Limb (tissue), 2 donors: Measurements from ENCODE around the gene TRAPPC2.

Source experiments
- DNase-seq, 2 donors: peaks; one replicate each; pipeline ENCODE4 v3.0.0-alpha.2; 2016; ENCODE audit errors: extremely low spot score in 2 of 2

TRAPPC2 gene

DNA sequence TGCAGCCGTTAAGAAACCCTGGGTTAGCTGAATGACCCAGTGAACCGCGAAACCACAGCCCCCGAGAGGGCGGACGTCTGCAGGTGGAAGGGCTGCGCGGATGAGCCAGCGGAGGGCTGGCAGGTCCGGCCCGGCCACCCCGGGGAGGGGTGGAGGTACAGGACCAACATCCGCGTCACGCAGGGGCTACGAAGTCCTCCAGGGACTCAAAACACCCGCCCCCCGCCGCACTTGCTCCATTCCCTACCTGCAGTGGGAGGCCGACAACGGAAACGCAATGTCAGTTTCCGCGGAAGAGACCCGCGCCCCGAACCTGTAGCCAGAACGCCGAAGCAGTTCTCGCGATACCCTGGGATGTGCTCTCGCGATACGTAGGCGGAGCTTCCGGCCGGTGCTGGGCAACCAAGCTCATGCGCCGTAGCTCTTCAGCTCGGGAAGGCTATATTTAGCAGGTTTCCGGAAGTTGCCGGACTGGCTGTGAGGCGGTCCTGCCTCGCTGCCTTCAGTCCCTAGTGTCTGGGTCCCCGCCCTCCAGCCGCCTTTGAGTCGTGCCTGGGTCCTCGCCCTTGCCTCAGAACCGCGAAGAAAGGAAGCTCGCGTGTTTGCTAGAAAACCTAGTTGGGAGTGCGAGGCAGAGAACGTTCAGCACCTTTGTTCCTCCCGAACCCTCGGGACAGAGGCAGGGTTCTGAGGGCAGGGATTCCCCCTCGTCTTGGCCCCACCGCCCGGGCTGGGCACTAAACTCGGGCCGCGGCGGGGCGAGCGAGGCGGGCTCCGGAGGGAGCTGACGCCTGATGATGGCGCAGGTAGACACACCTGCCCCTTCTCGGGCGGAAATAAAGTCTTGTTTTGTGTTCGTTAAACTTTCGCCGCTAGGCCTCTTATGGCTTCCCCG is at the start of gene TRAPPC2, which contains the start of gene OFD1:
TSS of gene TRAPPC2 (minus strand) at position 343 of the 895 bp plus-strand sequence. CDS start 14,657 bp downstream, outside the sequence.
TSS of gene OFD1 (plus strand) at position 471 of the 895 bp plus-strand sequence. CDS start at position 795, 324 bp downstream.
- peak; percentile 84 to 90 for DNase-seq

GRCh38 chrX:13780868-13781427 is 46.5 kb upstream of the TRAPPC2 start:
- DNase-seq = no peak

DNA sequence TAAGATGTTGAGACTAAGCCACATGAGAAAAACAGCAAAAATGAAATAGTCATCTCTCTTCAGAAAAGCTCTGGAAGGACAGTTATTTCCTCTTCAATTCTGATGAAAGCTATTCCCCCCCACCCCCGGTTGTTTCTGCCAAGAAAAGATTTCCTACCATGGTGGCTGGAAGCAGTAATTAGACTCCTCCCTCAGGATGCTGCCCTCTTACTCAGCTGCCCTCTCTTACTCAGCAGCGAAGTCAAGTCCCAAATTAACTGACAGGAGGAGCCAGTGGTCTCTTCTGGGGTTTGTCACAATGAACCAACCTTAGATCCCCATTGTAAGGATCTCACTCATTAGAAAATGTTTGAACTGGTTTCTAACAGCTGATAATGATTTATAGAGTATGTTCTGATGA is 44.5 kb upstream of the TRAPPC2 start:
- DNase-seq = no peak

GRCh38 chrX:13776387-13776786 is 42.0 kb upstream of the TRAPPC2 start:
- no peak for DNase-seq

- DNase-seq = no peak
Observed at GRCh38 chrX:13775837-13776236, 41.4 kb upstream of the TRAPPC2 start.

- DNase-seq = no peak
Observed at GRCh38 chrX:13774696-13775095, 40.3 kb upstream of the TRAPPC2 start.

- DNase-seq = no peak
Observed at GRCh38 chrX:13770013-13770535, 35.7 kb upstream of the TRAPPC2 start.

DNA sequence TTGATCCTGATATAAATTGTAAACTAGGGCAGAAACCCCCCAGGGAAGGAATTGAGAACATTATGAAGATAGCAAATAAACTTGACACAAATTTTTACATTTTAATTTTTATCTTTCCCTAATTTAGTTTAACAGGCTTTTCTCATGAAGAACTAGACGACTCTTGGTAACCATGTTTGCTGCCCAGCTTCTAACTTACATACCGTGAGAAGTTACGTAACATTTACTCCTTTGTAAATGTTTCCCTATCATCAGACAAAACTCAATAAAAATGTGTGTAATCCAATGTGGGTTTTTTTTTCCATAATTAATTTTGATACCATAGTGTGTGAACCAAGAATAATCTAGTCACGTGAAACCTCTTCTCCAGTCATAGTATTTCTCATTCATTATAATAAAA is 34.5 kb upstream of the TRAPPC2 start:
- DNase-seq = no peak

GRCh38 chrX:13764765-13765164 is 30.3 kb upstream of the TRAPPC2 start:
- no peak for DNase-seq

DNA sequence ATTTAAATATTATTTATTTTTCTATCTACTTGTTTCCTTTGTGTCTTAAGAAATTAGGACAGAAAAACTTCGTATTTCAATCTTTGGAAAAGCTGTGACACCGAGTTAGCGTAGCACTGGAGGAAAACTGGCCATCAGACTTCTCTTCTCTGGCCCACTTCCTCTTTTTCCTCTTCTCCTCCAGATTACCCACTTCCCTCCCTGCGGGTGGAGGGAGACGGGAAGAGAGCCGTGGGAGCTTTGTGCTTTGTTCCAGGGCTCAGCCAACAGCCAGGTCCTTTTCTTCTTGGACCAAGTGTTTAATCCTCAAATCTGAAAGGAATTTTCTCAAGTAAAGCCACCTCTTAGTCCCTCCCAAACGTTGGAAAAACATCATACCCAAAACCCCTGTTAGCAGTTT is 29.9 kb upstream of the TRAPPC2 start:
- no peak for DNase-seq

GRCh38 chrX:13763489-13763888 is 29.1 kb upstream of the TRAPPC2 start:
- no peak for DNase-seq

DNA sequence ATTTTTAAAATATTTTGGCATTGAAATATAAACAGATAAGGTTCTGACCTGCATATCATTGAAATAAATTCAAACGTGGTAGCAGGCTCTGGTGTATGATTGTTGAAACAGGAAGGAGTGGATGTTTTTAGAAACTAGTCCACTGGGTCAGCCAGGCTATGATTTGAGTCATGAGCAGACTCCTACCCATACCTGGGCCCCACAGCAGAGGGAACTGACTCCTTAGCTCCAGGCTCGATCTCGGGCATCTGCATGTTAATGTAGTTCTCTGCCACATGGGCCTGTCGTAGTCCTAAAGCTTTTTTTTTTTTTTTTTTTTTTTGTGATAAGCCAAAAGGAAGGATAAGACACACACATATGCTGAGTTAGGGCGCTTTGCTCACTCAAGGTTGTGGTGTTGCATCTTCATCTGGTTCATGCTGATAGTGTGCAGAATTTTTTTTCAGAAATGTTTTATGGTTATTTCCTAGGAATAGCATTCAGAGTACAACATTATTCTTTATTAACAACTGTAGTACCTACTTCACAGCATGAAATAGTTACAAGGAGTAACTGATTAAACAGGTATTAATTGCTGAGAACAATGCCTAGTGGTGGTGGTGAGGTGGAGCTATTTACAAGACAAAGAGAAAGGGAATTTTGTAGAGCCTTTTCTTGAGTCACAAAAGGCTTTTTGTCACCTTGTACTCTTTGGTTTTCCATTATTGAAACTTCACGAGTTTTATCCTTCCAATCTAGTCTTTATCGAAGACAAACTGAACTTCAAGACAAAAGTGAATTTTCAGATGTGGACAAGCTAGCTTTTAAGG is 27.4 kb upstream of the TRAPPC2 start:
- no peak for DNase-seq

- no peak for DNase-seq
Observed at GRCh38 chrX:13760426-13760825, 26.0 kb upstream of the TRAPPC2 start.

- no peak for DNase-seq
Observed at GRCh38 chrX:13759152-13759718, 24.8 kb upstream of the TRAPPC2 start.

DNA sequence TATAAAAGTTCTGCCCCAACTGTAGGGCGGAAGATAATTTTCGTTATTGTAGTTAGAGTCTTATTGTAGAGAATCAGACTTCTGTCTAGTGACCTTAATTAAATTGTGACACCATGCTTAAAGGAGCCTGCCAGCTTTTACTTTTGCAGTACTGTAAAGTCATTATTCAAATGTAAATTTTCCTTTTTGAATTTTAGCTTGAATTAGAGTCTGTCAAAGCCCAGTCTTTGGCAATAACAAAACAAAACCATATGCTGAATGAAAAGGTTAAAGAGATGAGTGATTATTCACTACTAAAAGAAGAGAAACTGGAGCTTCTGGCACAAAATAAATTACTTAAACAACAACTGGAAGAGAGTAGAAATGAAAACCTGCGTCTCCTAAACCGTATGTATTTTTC is 22.0 kb upstream of the TRAPPC2 start:
- DNase-seq = no peak

- DNase-seq = no peak
Observed at GRCh38 chrX:13755254-13755653, 20.8 kb upstream of the TRAPPC2 start.

- no peak for DNase-seq
Observed at GRCh38 chrX:13754765-13755164, 20.3 kb upstream of the TRAPPC2 start.

GRCh38 chrX:13752646-13753045 is 18.2 kb upstream of the TRAPPC2 start:
- DNase-seq = no peak

- no peak for DNase-seq
Observed at GRCh38 chrX:13752141-13752540, 17.7 kb upstream of the TRAPPC2 start.

DNA sequence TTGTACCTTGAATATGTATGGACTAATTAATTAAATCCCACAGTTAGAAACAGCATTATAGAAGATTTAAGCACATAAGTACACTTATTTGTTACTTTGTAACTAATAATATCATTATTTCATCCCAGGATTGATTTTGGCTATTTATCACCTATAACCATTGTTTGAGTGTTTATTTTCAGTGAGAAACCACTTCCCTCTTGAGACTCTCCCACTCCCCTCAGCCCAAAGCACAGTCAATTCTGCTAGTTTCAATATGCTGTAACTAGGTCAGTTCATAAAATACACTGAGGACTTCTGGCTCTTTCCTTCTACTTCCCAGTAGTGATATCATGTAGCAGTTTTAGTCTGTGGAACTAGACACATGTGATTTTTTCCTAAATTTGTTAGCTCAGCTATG is 16.4 kb upstream of the TRAPPC2 start:
- no peak for DNase-seq

- DNase-seq = no peak
Observed at GRCh38 chrX:13750204-13750603, 15.8 kb upstream of the TRAPPC2 start.
